HCT116 (cell line): ENCODE measurements around the gene TMEM30A.

Experiments used
- CEBPB ChIP-seq: IDR thresholded peaks from 2 replicates; pipeline ENCODE4 v1.6.1; 2012; ENCODE audit warnings: low read depth
- EGR1 ChIP-seq: IDR thresholded peaks from 2 replicates; pipeline ENCODE4 v1.6.1; 2012; ENCODE audit warnings: low read depth
- EZH2 ChIP-seq: fragments of 200-600 bp; sonication (generic); IDR thresholded peaks from 2 replicates; pipeline ENCODE4 v1.6.1; 2017; ENCODE audit warnings: antibody characterized with exemption, mixed run types
- MAX ChIP-seq: IDR thresholded peaks from 2 replicates; pipeline ENCODE4 v1.6.1; 2012
- POLR2A ChIP-seq: IDR thresholded peaks from 2 replicates; pipeline ENCODE4 v1.7.0; 2011; ENCODE audit warnings: borderline replicate concordance; ENCODE audit not compliant: insufficient read depth, insufficient read length; ENCODE audit errors: extremely low read depth
- POLR2AphosphoS5 ChIP-seq: IDR thresholded peaks from 2 replicates; pipeline ENCODE4 v1.6.1; 2011; ENCODE audit warnings: mild to moderate bottlenecking, low read depth, low read length, moderate library complexity
- RAD21 ChIP-seq: IDR thresholded peaks from 2 replicates; pipeline ENCODE4 v1.6.1; 2012; ENCODE audit warnings: low read depth, mild to moderate bottlenecking
- SRF ChIP-seq: IDR thresholded peaks from 2 replicates; pipeline ENCODE4 v1.6.1; 2012; ENCODE audit warnings: low read depth
- ZNF274 ChIP-seq: fragments of 200-500 bp; sonication (Bioruptor generic); IDR thresholded peaks from 2 replicates; pipeline ENCODE4 v1.6.1; 2014; ENCODE audit warnings: mild to moderate bottlenecking, low read depth, low read length, inconsistent platforms
- TF ChIP-seq, protein P1 (sequence below), 3 experiments: fragments of 200-600 bp in 1 of 3; sonication (generic) in 1 of 3; IDR thresholded peaks in 2 of 3; conservative IDR thresholded peaks in 1 of 3; 2 replicates each; pipeline ENCODE4 v1.5.1; 2012 to 2017; ENCODE audit warnings: low read depth in 2 of 3, low read length in 2 of 3, antibody characterized with exemption in 1 of 3, borderline replicate concordance in 1 of 3, control low read depth in 1 of 3, mild to moderate bottlenecking in 1 of 3, mixed read lengths in 1 of 3, mixed run types in 1 of 3, moderate library complexity in 1 of 3; ENCODE audit not compliant: insufficient read depth in 1 of 3
- TF ChIP-seq, protein P2 (sequence below): IDR thresholded peaks from 2 replicates; pipeline ENCODE4 v1.6.1; 2012

GRCh38 chr6:75204217-75204958 is 80.2 kb downstream of the TMEM30A start:
- no peak for TF ChIP-seq CEBPB
- TF ChIP-seq, protein P1, sequence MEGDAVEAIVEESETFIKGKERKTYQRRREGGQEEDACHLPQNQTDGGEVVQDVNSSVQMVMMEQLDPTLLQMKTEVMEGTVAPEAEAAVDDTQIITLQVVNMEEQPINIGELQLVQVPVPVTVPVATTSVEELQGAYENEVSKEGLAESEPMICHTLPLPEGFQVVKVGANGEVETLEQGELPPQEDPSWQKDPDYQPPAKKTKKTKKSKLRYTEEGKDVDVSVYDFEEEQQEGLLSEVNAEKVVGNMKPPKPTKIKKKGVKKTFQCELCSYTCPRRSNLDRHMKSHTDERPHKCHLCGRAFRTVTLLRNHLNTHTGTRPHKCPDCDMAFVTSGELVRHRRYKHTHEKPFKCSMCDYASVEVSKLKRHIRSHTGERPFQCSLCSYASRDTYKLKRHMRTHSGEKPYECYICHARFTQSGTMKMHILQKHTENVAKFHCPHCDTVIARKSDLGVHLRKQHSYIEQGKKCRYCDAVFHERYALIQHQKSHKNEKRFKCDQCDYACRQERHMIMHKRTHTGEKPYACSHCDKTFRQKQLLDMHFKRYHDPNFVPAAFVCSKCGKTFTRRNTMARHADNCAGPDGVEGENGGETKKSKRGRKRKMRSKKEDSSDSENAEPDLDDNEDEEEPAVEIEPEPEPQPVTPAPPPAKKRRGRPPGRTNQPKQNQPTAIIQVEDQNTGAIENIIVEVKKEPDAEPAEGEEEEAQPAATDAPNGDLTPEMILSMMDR (IDR thresholded peaks at IDR 0.05 in 2 of 3, conservative IDR thresholded peaks at IDR 0.05 in 1 of 3; ENCODE audit: borderline replicate concordance in 1 of 3, insufficient read depth in 1 of 3, low read depth in 2 of 3, low read length in 2 of 3) = peak; percentile 76 to 84 (median 81)
- TF ChIP-seq ZNF274 = no peak
- no peak for TF ChIP-seq POLR2AphosphoS5
- TF ChIP-seq, protein P2, sequence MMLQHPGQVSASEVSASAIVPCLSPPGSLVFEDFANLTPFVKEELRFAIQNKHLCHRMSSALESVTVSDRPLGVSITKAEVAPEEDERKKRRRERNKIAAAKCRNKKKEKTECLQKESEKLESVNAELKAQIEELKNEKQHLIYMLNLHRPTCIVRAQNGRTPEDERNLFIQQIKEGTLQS = no peak
- no peak for TF ChIP-seq SRF
- no peak for TF ChIP-seq POLR2A
- TF ChIP-seq MAX = 0 out of 2 replicates have a peak, but pooled peaks have one; percentile 41
- no peak for TF ChIP-seq EZH2
- TF ChIP-seq RAD21 = peak; percentile 96
- no peak for TF ChIP-seq EGR1
